ENCODE data around the gene IL1RAP.

- no peak for TF ChIP-seq CTCF (IDR thresholded peaks at IDR 0.05; ENCODE audit: low read depth, low read length)
- TF ChIP-seq POLR2A (IDR thresholded peaks at IDR 0.05; ENCODE audit: extremely low read depth, insufficient read length), result no peak
These were observed 11.1 kb downstream of the IL1RAP start for GRCh38 chr3:190524942-190525341.
